CD14-positive monocyte (primary cell): ENCODE results near the gene SSNA1. TPM values are rescaled to one million over a fixed set of nuclear protein-coding genes. Genes with fewer than 3 reads are reported as not detected.

Source experiments
- DNase-seq, 3 donors: peaks; one replicate each; pipeline ENCODE4 v3.0.0-alpha.2; 2011 to 2022
- H2AFZ ChIP-seq: 2 replicates; pipeline ENCODE4 v1.6.0; 2012; ENCODE audit warnings: mild to moderate bottlenecking, low read depth, low read length, inconsistent platforms; ENCODE audit not compliant: insufficient read depth, poor library complexity, severe bottlenecking
- H3K27ac ChIP-seq, 2 donors: 1 replicate in 1 of 2; 2 replicates in 1 of 2; pipeline ENCODE4 v1.5.1; 2012 to 2013; ENCODE audit warnings: low read length in 2 of 2, control low read depth in 1 of 2, inconsistent platforms in 1 of 2, low read depth in 1 of 2, mild to moderate bottlenecking in 1 of 2
- H3K27me3 ChIP-seq, 2 donors: one replicate each; pipeline versions ENCODE4 v1.6.0 to v1.6.1; 2011 to 2013; ENCODE audit warnings: low read length in 2 of 2; ENCODE audit not compliant: control insufficient read depth in 2 of 2, insufficient read depth in 2 of 2
- H3K36me3 ChIP-seq, 2 donors: replicated peaks in 1 of 2; 1 replicate in 1 of 2; 2 replicates in 1 of 2; pipeline versions ENCODE4 v1.5.1 to v1.6.1; 2012 to 2013; ENCODE audit warnings: low read length in 2 of 2, control low read depth in 1 of 2, inconsistent platforms in 1 of 2, mild to moderate bottlenecking in 1 of 2; ENCODE audit not compliant: insufficient read depth in 2 of 2, control insufficient read depth in 1 of 2
- H3K4me1 ChIP-seq, 2 donors: 1 replicate in 1 of 2; 2 replicates in 1 of 2; pipeline versions ENCODE4 v1.5.1 to v1.6.1; 2012 to 2013; ENCODE audit warnings: low read length in 2 of 2, control low read depth in 1 of 2, inconsistent platforms in 1 of 2, mild to moderate bottlenecking in 1 of 2, moderate library complexity in 1 of 2; ENCODE audit not compliant: insufficient read depth in 2 of 2, control insufficient read depth in 1 of 2
- H3K4me2 ChIP-seq: replicated peaks from 2 replicates; pipeline ENCODE3; 2012; ENCODE audit warnings: low read length, moderate library complexity, mild to moderate bottlenecking; ENCODE audit not compliant: poor library complexity, severe bottlenecking; ENCODE audit errors: extremely low read depth
- H3K4me3 ChIP-seq, 3 experiments: fragments of 200-600 bp in 1 of 3; sonication (generic) in 1 of 3; replicated peaks in 1 of 3; 1 replicate in 2 of 3; 2 replicates in 1 of 3; pipeline ENCODE4 v1.5.1; 2011 to 2013; ENCODE audit warnings: low read length in 3 of 3, mild to moderate bottlenecking in 3 of 3, control low read depth in 2 of 3, low read depth in 2 of 3, inconsistent platforms in 1 of 3, moderate library complexity in 1 of 3
- H3K79me2 ChIP-seq: 2 replicates; pipeline ENCODE4 v1.6.0; 2012; ENCODE audit warnings: mild to moderate bottlenecking, control low read depth, inconsistent platforms, low read length, moderate library complexity; ENCODE audit not compliant: insufficient read depth
- H3K9ac ChIP-seq: 2 replicates; pipeline ENCODE4 v1.6.0; 2017; ENCODE audit warnings: low read length, mild to moderate bottlenecking; ENCODE audit not compliant: insufficient read depth, poor library complexity, severe bottlenecking
- H3K9me3 ChIP-seq, 2 donors: replicated peaks in 1 of 2; 1 replicate in 1 of 2; 2 replicates in 1 of 2; pipeline versions ENCODE4 v1.5.1 to v1.6.1; 2012 to 2013; ENCODE audit warnings: low read length in 2 of 2, control low read depth in 1 of 2; ENCODE audit not compliant: control insufficient read depth in 1 of 2, insufficient read depth in 1 of 2
- H4K20me1 ChIP-seq: 2 replicates; pipeline ENCODE4 v1.6.0; 2012; ENCODE audit warnings: mild to moderate bottlenecking, low read length, control low read depth, moderate library complexity; ENCODE audit not compliant: insufficient read depth
- H3K27ac Mint-ChIP-seq, 7 donors: one replicate each; pipeline ENCODE4 v1.8.0; 2020; ENCODE audit warnings: mild to moderate bottlenecking in 7 of 7, mixed read lengths in 7 of 7, moderate library complexity in 6 of 7, inconsistent platforms in 2 of 7
- H3K27me3 Mint-ChIP-seq, 3 donors: one replicate each; pipeline ENCODE4 v1.8.0; 2021 to 2022; ENCODE audit warnings: low read depth in 3 of 3, mild to moderate bottlenecking in 3 of 3, mixed read lengths in 3 of 3, moderate library complexity in 3 of 3, inconsistent platforms in 1 of 3
- H3K36me3 Mint-ChIP-seq, 2 donors: one replicate each; pipeline ENCODE4 v1.8.0; 2020; ENCODE audit warnings: mixed read lengths in 2 of 2, inconsistent platforms in 1 of 2, mild to moderate bottlenecking in 1 of 2
- H3K4me1 Mint-ChIP-seq: one replicate; pipeline ENCODE4 v1.8.0; 2020; ENCODE audit warnings: mild to moderate bottlenecking, mixed read lengths
- H3K4me3 Mint-ChIP-seq, 2 donors: one replicate each; pipeline ENCODE4 v1.8.0; 2020; ENCODE audit warnings: mild to moderate bottlenecking in 2 of 2, mixed read lengths in 2 of 2, moderate library complexity in 1 of 2
- H3K9me3 Mint-ChIP-seq, 7 donors: one replicate each; pipeline ENCODE4 v1.8.0; 2020 to 2022; ENCODE audit warnings: mixed read lengths in 7 of 7, mild to moderate bottlenecking in 6 of 7, moderate library complexity in 6 of 7, inconsistent platforms in 2 of 7
- CTCF ChIP-seq: fragments of 200-600 bp; IDR thresholded peaks from one replicate; pipeline ENCODE4 v1.8.0; 2022; ENCODE audit warnings: antibody characterized with exemption, mild to moderate bottlenecking
- WGBS: methylation state at CpG from one replicate; pipeline ENCODE4 v1.1.5; 2013; ENCODE audit warnings: missing lambda C conversion rate; ENCODE audit not compliant: insufficient coverage; 5-methylcytosine and 5-hydroxymethylcytosine counted together
- intact Hi-C, 2 donors: fragments of 100-400 bp; cut with micrococcal nuclease; formaldehyde crosslinking; loops; one replicate each; pipeline versions ENCODE4 v1.15.0 to v1.15.1; 2023
- polyA plus RNA-seq, 3 donors: library from polyadenylated mRNA; depleted of rRNA in 1 of 3; unstranded in 2 of 3; stranded (reverse) in 1 of 3; fragments of 300-500 nt in 2 of 3; fragments of >200 nt in 1 of 3; fragmentation: Illumina TruSeq in 2 of 3; gene quantifications; 1 replicate in 2 of 3; 2 replicates in 1 of 3; pipeline ENCODE4 v1.2.3, GENCODE V29; 2012 to 2021

Gene SSNA1
- polyA plus RNA-seq, 3 donors = 87.0 to 118 (median 98.3) TPM

GRCh38 chr9:137143459-137143858 lies 45.0 kb upstream of the SSNA1 start:
- Mint-ChIP-seq H3K9me3 (peaks cover 0 to 6% (median 1%) of the 10 kb centered on the region in 7 donors), H3K4me1 (no peaks in the 10 kb centered on the region), H3K27me3 (peaks cover 30 to 54% (median 38%) of the 10 kb centered on the region in 3 donors), H3K4me3 (no peak overlapping the region), H3K36me3 (peaks cover 0 to 2% of the 10 kb centered on the region in 2 donors), H3K27ac (peak overlapping the region in 1 of 7 donors; percentile 50)
- peaks cover 7 to 28% of the 10 kb centered on the region in 2 donors for H3K27me3 ChIP-seq
- no peaks in the 10 kb centered on the region for H3K79me2 ChIP-seq
- H3K4me3 ChIP-seq = no peak overlapping the region
- H3K27ac ChIP-seq = no peak overlapping the region
- intact Hi-C loops = no loop called here
- no peaks in the 10 kb centered on the region for H4K20me1 ChIP-seq
- WGBS = 21% methylated on average over 2 of the region's 4 CpGs
- H2AFZ ChIP-seq = no peak overlapping the region
- H3K9ac ChIP-seq = no peak overlapping the region
- TF ChIP-seq CTCF = no peak
- no peaks in the 10 kb centered on the region for H3K36me3 ChIP-seq
- no peaks in the 10 kb centered on the region for H3K4me1 ChIP-seq
- no peak overlapping the region for H3K4me2 ChIP-seq
- no peak for DNase-seq
- peaks cover 0 to 3% of the 10 kb centered on the region in 2 donors for H3K9me3 ChIP-seq

GRCh38 chr9:137145731-137146526 lies 42.5 kb upstream of the SSNA1 start:
- H3K27ac ChIP-seq = no peak overlapping the region
- intact Hi-C loops = no loop called here
- H3K4me1 Mint-ChIP-seq = no peaks in the 10 kb centered on the region

More at GRCh38 chr9:137145731-137146526, 42.5 kb upstream of the SSNA1 start:
- Histone ChIP-seq H3K79me2 (no peaks in the 10 kb centered on the region), H3K4me1 (no peaks in the 10 kb centered on the region), H3K4me2 (no peak overlapping the region), H2AFZ (no peak overlapping the region), H3K9me3 (peaks cover 0 to 11% of the 10 kb centered on the region in 2 donors), H3K36me3 (no peaks in the 10 kb centered on the region), H3K4me3 (no peak overlapping the region), H4K20me1 (no peaks in the 10 kb centered on the region), H3K9ac (no peak overlapping the region), H3K27me3 (peaks cover 0 to 8% of the 10 kb centered on the region in 2 donors)
- TF ChIP-seq CTCF = no peak
- 63% methylated on average over 44 of the region's 49 CpGs for WGBS
- H3K9me3 Mint-ChIP-seq = peaks cover under 1 to 14% (median 7%) of the 10 kb centered on the region in 7 donors
- no peak overlapping the region for H3K27ac Mint-ChIP-seq
- H3K27me3 Mint-ChIP-seq = peaks cover 13 to 36% (median 25%) of the 10 kb centered on the region in 3 donors
- no peak for DNase-seq
- H3K4me3 Mint-ChIP-seq = no peak overlapping the region
- H3K36me3 Mint-ChIP-seq = no peaks in the 10 kb centered on the region
